SK-N-SH treated with all-trans-retinoic acid at 6 μM for 48 hours (cell line): Measurements from ENCODE around the gene FANCE.

Experiments
- ATAC-seq: fragments of 200-7000 bp; cut with Tn5 transposase; 3 replicates; pipeline ENCODE4 v1.9.1; 2020; ENCODE audit warnings: mild to moderate bottlenecking, moderate library complexity
- ARNTL ChIP-seq: fragments of 450-650 bp; formaldehyde crosslinking; IDR thresholded peaks from 2 replicates; pipeline ENCODE4 v1.5.0; 2020; ENCODE audit warnings: low read depth, mild to moderate bottlenecking, moderate library complexity, borderline replicate concordance
- BACH2 ChIP-seq: fragments of 250-450 bp; sonication (Bioruptor Pico); IDR thresholded peaks from 2 replicates; pipeline ENCODE4 v1.9.0; 2021; ENCODE audit warnings: mild to moderate bottlenecking, borderline replicate concordance
- CSDC2 ChIP-seq: fragments of 250-450 bp; sonication (Bioruptor Pico); IDR thresholded peaks from 2 replicates; pipeline ENCODE4 v1.5.0; 2020; ENCODE audit warnings: mild to moderate bottlenecking, moderate library complexity
- ESRRG ChIP-seq: fragments of 250-450 bp; sonication (Bioruptor Pico); IDR thresholded peaks from 2 replicates; pipeline ENCODE4 v1.6.1; 2021; ENCODE audit warnings: mild to moderate bottlenecking
- GLIS3 ChIP-seq: fragments of 250-450 bp; sonication (Bioruptor Pico); IDR thresholded peaks from 2 replicates; pipeline ENCODE4 v1.5.0; 2020; ENCODE audit warnings: mild to moderate bottlenecking, moderate library complexity
- ISL1 ChIP-seq: fragments of 250-450 bp; sonication (Bioruptor Pico); IDR thresholded peaks from 2 replicates; pipeline ENCODE4 v2.1.2; 2022; ENCODE audit warnings: mild to moderate bottlenecking, moderate library complexity
- OSR1 ChIP-seq: fragments of 250-450 bp; sonication (Bioruptor Pico); IDR thresholded peaks from 2 replicates; pipeline ENCODE4 v1.8.0; 2022; ENCODE audit warnings: moderate library complexity, mild to moderate bottlenecking, inconsistent platforms
- PPARA ChIP-seq: fragments of 250-450 bp; sonication (Bioruptor Pico); IDR thresholded peaks from 2 replicates; pipeline ENCODE4 v1.5.0; 2020; ENCODE audit warnings: mild to moderate bottlenecking, borderline replicate concordance
- RARB ChIP-seq: fragments of 250-450 bp; sonication (Bioruptor Pico); IDR thresholded peaks from 2 replicates; pipeline ENCODE4 v1.8.0; 2021; ENCODE audit warnings: mild to moderate bottlenecking, moderate library complexity
- SNAI2 ChIP-seq: fragments of 250-450 bp; sonication (Bioruptor Pico); IDR thresholded peaks from 2 replicates; pipeline ENCODE4 v1.5.0; 2020; ENCODE audit warnings: mild to moderate bottlenecking, moderate library complexity
- TCF4 ChIP-seq: fragments of 250-450 bp; sonication (Bioruptor Pico); IDR thresholded peaks from 2 replicates; pipeline ENCODE4 v1.8.0; 2021; ENCODE audit warnings: mild to moderate bottlenecking, moderate library complexity, borderline replicate concordance
- TOX ChIP-seq: fragments of 250-450 bp; sonication (Bioruptor Pico); IDR thresholded peaks from 2 replicates; pipeline ENCODE4 v1.8.0; 2021; ENCODE audit warnings: mild to moderate bottlenecking, moderate library complexity, borderline replicate concordance
- ZC3H10 ChIP-seq: fragments of 250-450 bp; sonication (Bioruptor Pico); IDR thresholded peaks from 2 replicates; pipeline ENCODE4 v1.5.1; 2021; ENCODE audit warnings: mild to moderate bottlenecking, moderate library complexity
- ZFP30 ChIP-seq: fragments of 450-650 bp; formaldehyde crosslinking; IDR thresholded peaks from 2 replicates; pipeline ENCODE4 v1.5.0; 2022; ENCODE audit warnings: mild to moderate bottlenecking, moderate library complexity
- ZNF565 ChIP-seq: fragments of 450-650 bp; formaldehyde crosslinking; conservative IDR thresholded peaks from 2 replicates; pipeline ENCODE4 v1.5.0; 2020; ENCODE audit warnings: low read depth, mild to moderate bottlenecking, moderate library complexity
- ZNF8 ChIP-seq: fragments of 450-650 bp; formaldehyde crosslinking; IDR thresholded peaks from 2 replicates; pipeline ENCODE4 v1.5.0; 2020; ENCODE audit warnings: mild to moderate bottlenecking, moderate library complexity
- TF ChIP-seq, protein P1 (sequence below): fragments of 250-450 bp; sonication (Bioruptor Pico); IDR thresholded peaks from 2 replicates; pipeline ENCODE4 v1.8.0; 2021; ENCODE audit warnings: low read depth, mild to moderate bottlenecking, moderate library complexity, borderline replicate concordance
- TF ChIP-seq, protein P2 (sequence below): fragments of 250-450 bp; sonication (Bioruptor Pico); IDR thresholded peaks from 2 replicates; pipeline ENCODE4 v1.5.0; 2020; ENCODE audit warnings: mild to moderate bottlenecking, moderate library complexity
- TF ChIP-seq, protein P3 (sequence below): fragments of 250-450 bp; sonication (Bioruptor Pico); IDR thresholded peaks from 2 replicates; pipeline ENCODE4 v1.5.1; 2021; ENCODE audit warnings: mild to moderate bottlenecking, moderate library complexity

FANCE gene

DNA sequence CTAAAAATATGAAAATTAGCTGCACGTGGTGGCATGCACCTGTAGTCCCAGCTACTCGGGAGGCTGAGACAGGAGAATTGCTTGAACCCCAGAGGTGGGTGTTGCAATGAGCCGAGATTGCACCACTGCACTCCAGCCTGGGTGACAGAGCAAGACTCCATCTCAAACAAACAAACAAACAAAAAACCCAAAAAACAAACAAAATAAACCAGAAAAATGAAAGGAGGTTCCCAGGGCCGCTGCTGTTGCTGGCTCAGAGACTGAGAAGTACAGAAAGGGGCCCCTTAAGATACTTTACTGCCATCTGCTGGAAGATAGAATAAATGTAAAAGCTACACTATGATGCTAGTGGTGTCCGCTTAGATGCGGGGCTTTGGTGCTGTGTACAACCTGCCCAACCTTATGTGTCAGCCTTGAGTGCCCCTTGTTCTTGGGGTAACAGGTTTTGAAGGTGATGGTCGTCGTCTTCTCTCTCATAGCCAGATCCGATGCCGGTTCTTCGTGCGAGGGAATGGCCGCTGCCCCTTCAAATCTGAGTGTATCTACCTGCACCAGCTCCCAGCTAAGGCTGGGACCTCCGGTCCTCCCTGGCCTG is 2.8 kb upstream of the FANCE start:
- peak; percentile 84 for ATAC-seq
- TF ChIP-seq ARNTL (CRISPR knock-in tag) (no peak), ESRRG (CRISPR knock-in tag) (no peak), SNAI2 (CRISPR knock-in tag) (no peak), ISL1 (CRISPR knock-in tag) (no peak), CSDC2 (CRISPR knock-in tag) (no peak), ZFP30 (CRISPR knock-in tag) (no peak), ZC3H10 (no peak), OSR1 (CRISPR knock-in tag) (no peak), TCF4 (CRISPR knock-in tag) (no peak), BACH2 (CRISPR knock-in tag) (no peak), TOX (CRISPR knock-in tag) (no peak), ZNF8 (CRISPR knock-in tag) (no peak), ZNF565 (no peak)
- TF ChIP-seq, protein P1, sequence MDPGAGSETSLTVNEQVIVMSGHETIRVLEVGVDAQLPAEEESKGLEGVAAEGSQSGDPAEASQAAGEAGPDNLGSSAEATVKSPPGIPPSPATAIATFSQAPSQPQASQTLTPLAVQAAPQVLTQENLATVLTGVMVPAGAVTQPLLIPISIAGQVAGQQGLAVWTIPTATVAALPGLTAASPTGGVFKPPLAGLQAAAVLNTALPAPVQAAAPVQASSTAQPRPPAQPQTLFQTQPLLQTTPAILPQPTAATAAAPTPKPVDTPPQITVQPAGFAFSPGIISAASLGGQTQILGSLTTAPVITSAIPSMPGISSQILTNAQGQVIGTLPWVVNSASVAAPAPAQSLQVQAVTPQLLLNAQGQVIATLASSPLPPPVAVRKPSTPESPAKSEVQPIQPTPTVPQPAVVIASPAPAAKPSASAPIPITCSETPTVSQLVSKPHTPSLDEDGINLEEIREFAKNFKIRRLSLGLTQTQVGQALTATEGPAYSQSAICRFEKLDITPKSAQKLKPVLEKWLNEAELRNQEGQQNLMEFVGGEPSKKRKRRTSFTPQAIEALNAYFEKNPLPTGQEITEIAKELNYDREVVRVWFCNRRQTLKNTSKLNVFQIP (CRISPR knock-in tag) = no peak
- TF ChIP-seq, protein P2, sequence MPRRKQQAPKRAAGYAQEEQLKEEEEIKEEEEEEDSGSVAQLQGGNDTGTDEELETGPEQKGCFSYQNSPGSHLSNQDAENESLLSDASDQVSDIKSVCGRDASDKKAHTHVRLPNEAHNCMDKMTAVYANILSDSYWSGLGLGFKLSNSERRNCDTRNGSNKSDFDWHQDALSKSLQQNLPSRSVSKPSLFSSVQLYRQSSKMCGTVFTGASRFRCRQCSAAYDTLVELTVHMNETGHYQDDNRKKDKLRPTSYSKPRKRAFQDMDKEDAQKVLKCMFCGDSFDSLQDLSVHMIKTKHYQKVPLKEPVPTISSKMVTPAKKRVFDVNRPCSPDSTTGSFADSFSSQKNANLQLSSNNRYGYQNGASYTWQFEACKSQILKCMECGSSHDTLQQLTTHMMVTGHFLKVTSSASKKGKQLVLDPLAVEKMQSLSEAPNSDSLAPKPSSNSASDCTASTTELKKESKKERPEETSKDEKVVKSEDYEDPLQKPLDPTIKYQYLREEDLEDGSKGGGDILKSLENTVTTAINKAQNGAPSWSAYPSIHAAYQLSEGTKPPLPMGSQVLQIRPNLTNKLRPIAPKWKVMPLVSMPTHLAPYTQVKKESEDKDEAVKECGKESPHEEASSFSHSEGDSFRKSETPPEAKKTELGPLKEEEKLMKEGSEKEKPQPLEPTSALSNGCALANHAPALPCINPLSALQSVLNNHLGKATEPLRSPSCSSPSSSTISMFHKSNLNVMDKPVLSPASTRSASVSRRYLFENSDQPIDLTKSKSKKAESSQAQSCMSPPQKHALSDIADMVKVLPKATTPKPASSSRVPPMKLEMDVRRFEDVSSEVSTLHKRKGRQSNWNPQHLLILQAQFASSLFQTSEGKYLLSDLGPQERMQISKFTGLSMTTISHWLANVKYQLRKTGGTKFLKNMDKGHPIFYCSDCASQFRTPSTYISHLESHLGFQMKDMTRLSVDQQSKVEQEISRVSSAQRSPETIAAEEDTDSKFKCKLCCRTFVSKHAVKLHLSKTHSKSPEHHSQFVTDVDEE (CRISPR knock-in tag) = no peak
- TF ChIP-seq, protein P3, sequence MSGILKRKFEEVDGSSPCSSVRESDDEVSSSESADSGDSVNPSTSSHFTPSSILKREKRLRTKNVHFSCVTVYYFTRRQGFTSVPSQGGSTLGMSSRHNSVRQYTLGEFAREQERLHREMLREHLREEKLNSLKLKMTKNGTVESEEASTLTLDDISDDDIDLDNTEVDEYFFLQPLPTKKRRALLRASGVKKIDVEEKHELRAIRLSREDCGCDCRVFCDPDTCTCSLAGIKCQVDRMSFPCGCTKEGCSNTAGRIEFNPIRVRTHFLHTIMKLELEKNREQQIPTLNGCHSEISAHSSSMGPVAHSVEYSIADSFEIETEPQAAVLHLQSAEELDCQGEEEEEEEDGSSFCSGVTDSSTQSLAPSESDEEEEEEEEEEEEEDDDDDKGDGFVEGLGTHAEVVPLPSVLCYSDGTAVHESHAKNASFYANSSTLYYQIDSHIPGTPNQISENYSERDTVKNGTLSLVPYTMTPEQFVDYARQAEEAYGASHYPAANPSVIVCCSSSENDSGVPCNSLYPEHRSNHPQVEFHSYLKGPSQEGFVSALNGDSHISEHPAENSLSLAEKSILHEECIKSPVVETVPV (CRISPR knock-in tag) = no peak
- TF ChIP-seq, all 23 proteins: peak for 0

DNA sequence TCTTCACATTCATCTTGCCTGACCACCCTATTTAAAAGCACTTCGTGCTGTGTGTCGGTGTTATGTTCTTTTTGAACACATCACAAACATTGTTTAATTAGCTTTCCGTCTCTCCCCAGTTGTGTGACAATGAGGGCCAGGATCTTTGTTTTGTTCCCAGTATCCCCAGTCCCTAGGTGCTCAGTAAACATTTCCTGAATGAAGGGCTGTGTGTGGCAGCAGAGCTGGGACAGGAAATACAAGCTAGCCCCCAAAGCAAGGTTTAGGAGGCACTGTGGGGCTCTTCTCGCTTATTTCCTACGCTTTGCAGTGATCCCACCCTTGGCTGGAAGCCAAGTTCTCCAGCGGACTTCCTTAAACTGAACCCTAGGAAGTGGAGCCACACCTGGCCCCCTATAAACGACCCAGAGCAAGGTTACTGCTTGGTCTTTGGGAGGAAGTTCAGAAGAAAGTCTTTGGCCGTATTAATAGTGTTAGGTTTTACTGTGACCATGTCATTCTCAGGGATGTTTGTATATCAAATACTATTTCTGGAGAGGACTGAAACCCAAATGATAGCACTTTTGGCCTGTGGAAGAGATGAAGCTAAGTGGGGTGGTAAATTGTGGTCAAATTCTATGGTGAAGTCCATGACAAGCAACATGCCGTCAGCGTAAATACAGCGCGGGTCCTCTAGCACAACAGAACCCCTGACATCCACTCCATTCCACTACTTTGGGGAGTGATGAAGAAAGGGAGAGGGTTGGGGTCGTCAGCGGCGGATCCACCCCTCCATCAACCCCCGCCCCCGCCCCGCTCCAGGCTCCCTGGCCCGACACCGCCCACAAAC is 570 bp upstream of the FANCE start:
- TF ChIP-seq RARB (no peak), ZFP30 (CRISPR knock-in tag) (no peak), GLIS3 (CRISPR knock-in tag) (no peak), CSDC2 (CRISPR knock-in tag) (no peak), TCF4 (CRISPR knock-in tag) (no peak), ZC3H10 (no peak), ISL1 (CRISPR knock-in tag) (no peak), ARNTL (CRISPR knock-in tag) (no peak), PPARA (CRISPR knock-in tag) (no peak)
- ATAC-seq = no peak

DNA sequence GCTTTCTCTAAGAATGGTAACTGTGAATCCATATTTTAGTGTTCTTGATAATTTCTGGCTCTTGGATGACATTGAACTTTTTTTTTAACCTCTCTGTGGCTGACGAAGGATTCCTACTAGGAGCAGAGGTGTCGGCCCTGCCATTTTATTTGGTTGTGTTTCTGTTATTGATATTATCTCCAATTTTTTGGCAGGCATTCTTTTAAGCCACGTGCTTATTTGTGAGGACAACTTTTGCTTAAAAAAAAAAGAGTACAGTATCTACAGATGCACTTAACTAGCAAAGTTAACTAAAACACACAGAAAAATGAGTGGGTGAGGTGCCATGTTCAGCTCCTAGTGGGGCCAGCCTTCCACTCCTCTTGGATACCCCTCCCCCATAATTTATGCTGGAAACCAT is 1.1 kb downstream of the FANCE start:
- ATAC-seq = no peak
- no peak for TF ChIP-seq GLIS3 (CRISPR knock-in tag)
- TF ChIP-seq CSDC2 (CRISPR knock-in tag) = no peak
- no peak for TF ChIP-seq OSR1 (CRISPR knock-in tag)
- TF ChIP-seq ZC3H10 = no peak
- no peak for TF ChIP-seq ZNF8 (CRISPR knock-in tag)
- TF ChIP-seq TCF4 (CRISPR knock-in tag) = no peak
- no peak for TF ChIP-seq RARB
- TF ChIP-seq, protein P1 (CRISPR knock-in tag) = no peak
- TF ChIP-seq SNAI2 (CRISPR knock-in tag) = no peak
- TF ChIP-seq, protein P2 (CRISPR knock-in tag) = no peak
